Measurements from ENCODE around the gene C1QTNF2. TPM values are rescaled to one million over a fixed set of nuclear protein-coding genes. Genes with fewer than 3 reads are reported as not detected.

The C1QTNF2 gene
- total RNA-seq, 1 donor from 2014 or later: 3.7 TPM

DNA sequence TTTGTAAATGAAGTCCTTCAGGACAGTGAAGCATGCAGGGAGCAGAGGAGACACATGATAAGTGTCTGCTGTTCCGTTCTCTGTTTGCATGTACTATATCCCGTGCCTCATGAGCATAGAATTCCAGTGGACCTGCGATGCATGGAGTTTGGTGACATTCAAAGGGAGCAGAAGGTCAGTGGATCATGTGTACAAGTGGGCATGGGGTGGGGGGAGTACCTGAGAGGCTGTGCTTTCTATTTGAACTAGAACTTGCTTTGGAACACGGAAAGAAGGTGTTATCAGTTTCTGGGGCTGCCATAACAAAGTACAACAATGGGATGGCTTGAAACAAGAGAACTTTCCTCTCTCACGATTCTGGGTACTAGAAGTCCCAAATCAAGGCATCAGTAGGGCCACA, 53.0 kb downstream of the C1QTNF2 start:
- no peak overlapping the region for H3K4me3 ChIP-seq
- intact Hi-C loops (cut with DNase I): no loop called here
- DNase-seq (ENCODE audit: low spot score in 2 of 2): no peak
- no peaks in the 10 kb centered on the region for H3K27me3 ChIP-seq
- H3K27ac ChIP-seq: no peak overlapping the region
- TF ChIP-seq, protein P1, sequence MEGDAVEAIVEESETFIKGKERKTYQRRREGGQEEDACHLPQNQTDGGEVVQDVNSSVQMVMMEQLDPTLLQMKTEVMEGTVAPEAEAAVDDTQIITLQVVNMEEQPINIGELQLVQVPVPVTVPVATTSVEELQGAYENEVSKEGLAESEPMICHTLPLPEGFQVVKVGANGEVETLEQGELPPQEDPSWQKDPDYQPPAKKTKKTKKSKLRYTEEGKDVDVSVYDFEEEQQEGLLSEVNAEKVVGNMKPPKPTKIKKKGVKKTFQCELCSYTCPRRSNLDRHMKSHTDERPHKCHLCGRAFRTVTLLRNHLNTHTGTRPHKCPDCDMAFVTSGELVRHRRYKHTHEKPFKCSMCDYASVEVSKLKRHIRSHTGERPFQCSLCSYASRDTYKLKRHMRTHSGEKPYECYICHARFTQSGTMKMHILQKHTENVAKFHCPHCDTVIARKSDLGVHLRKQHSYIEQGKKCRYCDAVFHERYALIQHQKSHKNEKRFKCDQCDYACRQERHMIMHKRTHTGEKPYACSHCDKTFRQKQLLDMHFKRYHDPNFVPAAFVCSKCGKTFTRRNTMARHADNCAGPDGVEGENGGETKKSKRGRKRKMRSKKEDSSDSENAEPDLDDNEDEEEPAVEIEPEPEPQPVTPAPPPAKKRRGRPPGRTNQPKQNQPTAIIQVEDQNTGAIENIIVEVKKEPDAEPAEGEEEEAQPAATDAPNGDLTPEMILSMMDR (IDR thresholded peaks at IDR 0.05): no peak
- no peaks in the 10 kb centered on the region for H3K36me3 ChIP-seq
- peaks cover 0 to 4% of the 10 kb centered on the region in 2 donors for H3K4me1 ChIP-seq
- no peaks in the 10 kb centered on the region for H3K9me3 ChIP-seq

GRCh38 chr5:160315968-160316367, 54.5 kb downstream of the C1QTNF2 start:
- Histone ChIP-seq H3K4me1 (peaks cover 0 to 4% of the 10 kb centered on the region in 2 donors), H3K9me3 (no peaks in the 10 kb centered on the region), H3K4me3 (no peak overlapping the region), H3K27ac (no peak overlapping the region), H3K27me3 (no peaks in the 10 kb centered on the region), H3K36me3 (no peaks in the 10 kb centered on the region)
- TF ChIP-seq, protein P1 (IDR thresholded peaks at IDR 0.05): no peak
- no peak for DNase-seq (ENCODE audit: low spot score in 2 of 2)
- intact Hi-C loops (cut with DNase I): no loop called here

GRCh38 chr5:160312960-160313727, 57.3 kb downstream of the C1QTNF2 start:
- H3K36me3 ChIP-seq: peaks cover 0 to 3% of the 10 kb centered on the region in 2 donors
- no peaks in the 10 kb centered on the region for H3K27me3 ChIP-seq
- TF ChIP-seq, protein P1 (IDR thresholded peaks at IDR 0.05): no peak
- DNase-seq (ENCODE audit: low spot score in 2 of 2): no peak
- H3K9me3 ChIP-seq: no peaks in the 10 kb centered on the region
- H3K27ac ChIP-seq: peak overlapping the region in 1 of 2 donors; percentile 17
- peak overlapping the region; percentile 53 to 70 for H3K4me3 ChIP-seq
- intact Hi-C loops (cut with DNase I): no loop called here
- H3K4me1 ChIP-seq: peaks cover 0 to 4% of the 10 kb centered on the region in 2 donors

GRCh38 chr5:160312134-160312959, 58.1 kb downstream of the C1QTNF2 start, which contains the start of gene CCNJL:
CCNJL (minus strand) TSS chr5:160312564; CDS start chr5:160311923, 641 bp downstream.
- intact Hi-C loops (cut with DNase I): no loop called here
- Histone ChIP-seq H3K4me3 (peak within 1 kb of the TSS; percentile 53 to 70), H3K4me1 (peaks cover 0 to 4% of the 10 kb centered on the region in 2 donors), H3K36me3 (peaks cover 0 to 3% of the 10 kb centered on the region in 2 donors), H3K27ac (peak within 1 kb of the TSS in 1 of 2 donors; percentile 17), H3K9me3 (no peaks in the 10 kb centered on the region), H3K27me3 (no peaks in the 10 kb centered on the region)
- TF ChIP-seq, protein P1 (IDR thresholded peaks at IDR 0.05): no peak
- peak in 1 of 2 donors; percentile 65 for DNase-seq (ENCODE audit: low spot score in 2 of 2)

DNA sequence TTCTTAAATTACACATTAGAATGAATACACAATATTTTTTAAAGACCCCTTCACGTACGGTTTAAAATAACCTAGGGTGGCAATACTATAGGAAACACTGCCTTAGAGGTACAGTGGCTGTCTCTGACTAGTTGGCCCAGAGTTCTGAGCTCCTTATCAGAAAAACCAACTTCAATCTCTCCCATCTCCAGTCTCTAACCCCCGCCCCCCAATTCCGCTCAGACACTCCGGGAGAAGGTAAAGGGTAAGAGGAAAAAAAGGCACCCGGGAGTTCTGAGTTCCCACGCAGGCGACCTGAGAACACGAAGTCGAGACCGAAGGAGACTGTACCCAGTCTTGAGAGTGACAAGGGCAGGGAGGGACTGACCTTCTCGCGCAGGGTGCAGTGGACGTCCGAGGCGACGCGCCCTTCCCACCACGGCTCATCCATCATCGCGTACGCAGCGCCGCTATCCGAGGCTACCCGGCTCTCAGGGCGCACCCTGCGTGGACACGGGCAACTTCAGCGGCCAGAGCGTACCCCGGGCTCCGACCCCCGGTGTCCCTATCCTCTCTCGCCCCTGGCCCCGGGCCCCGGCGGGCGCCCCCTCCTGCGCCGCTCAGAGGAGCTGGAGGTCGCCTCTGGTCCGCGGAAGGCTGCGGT, 58.8 kb downstream of the C1QTNF2 start:
- Histone ChIP-seq H3K36me3 (peaks cover 0 to 3% of the 10 kb centered on the region in 2 donors), H3K27me3 (no peaks in the 10 kb centered on the region), H3K4me3 (peak overlapping the region; percentile 53 to 70), H3K9me3 (no peaks in the 10 kb centered on the region), H3K4me1 (peaks cover 0 to 4% of the 10 kb centered on the region in 2 donors), H3K27ac (peak overlapping the region in 1 of 2 donors; percentile 17)
- DNase-seq (ENCODE audit: low spot score in 2 of 2): no peak
- TF ChIP-seq, protein P1 (IDR thresholded peaks at IDR 0.05): no peak
- intact Hi-C loops (cut with DNase I): no loop called here
